DMS53 (cell line): ENCODE data around the gene SPACA5.
"Not testable (repeated sequence)": the region's sequence is repeated elsewhere in the genome, so short reads cannot be mapped to it uniquely, and the experiment has no call there.

Experiments used
- DNase-seq: peaks from one replicate; lab custom pipeline; 2025; lab: John Stamatoyannopoulos, UW

Gene SPACA5

GRCh38 chrX:48006688-48007087 is at the start of gene SPACA5:
TSS of gene SPACA5 (plus strand) at chrX:48006988. CDS start at chrX:48007803, 815 bp downstream.
- DNase-seq, result not testable (repeated sequence)

GRCh38 chrX:47958206-47958605 is 48.6 kb upstream of the SPACA5 start:
- DNase-seq, result not testable (repeated sequence)

GRCh38 chrX:47958761-47959342 is 47.9 kb upstream of the SPACA5 start:
- peak; percentile 46 for DNase-seq

- no peak for DNase-seq
Measured at GRCh38 chrX:47960406-47960805, 46.4 kb upstream of the SPACA5 start.

DNA sequence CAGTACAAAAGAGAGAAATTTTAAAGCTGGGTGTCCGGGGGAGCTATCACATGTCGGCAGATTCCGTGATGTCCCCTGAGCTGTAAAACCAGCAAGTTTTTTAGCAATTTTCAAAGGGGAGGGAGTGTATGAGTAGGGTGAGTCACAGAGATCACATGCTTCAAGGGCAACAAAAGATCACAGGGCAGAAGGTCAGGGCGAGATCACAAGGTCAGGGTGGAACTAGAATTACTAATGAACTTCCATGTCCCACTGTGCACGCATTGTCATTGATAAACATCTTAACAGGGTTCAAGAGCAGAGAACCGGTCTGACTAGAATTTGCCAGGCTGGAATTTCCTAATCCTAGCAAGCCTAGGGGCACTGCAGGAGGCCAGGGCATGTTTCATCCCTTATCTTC is 45.0 kb upstream of the SPACA5 start:
- DNase-seq, result peak; percentile 57

DNA sequence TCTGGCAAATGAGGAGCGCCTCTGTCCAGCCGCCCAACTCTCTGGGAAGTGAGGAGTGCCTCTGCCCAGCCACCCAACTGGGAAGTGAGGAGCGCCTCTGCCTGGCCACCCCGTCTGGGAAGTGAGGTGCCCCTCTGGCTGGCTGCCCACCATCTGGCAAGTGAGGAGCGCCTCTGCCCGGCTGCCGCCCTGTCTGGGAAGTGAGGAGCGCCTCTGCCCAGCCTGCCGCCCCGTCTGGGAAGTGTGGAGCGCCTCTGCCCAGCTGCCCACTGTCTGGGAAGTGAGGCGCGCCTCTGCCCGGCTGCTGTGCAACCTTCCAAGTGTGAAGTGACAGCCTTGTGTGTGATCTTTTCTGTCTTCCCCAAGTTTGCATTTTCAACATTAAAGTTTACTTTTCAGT is 41.3 kb upstream of the SPACA5 start:
- DNase-seq, result not testable (repeated sequence)

DNA sequence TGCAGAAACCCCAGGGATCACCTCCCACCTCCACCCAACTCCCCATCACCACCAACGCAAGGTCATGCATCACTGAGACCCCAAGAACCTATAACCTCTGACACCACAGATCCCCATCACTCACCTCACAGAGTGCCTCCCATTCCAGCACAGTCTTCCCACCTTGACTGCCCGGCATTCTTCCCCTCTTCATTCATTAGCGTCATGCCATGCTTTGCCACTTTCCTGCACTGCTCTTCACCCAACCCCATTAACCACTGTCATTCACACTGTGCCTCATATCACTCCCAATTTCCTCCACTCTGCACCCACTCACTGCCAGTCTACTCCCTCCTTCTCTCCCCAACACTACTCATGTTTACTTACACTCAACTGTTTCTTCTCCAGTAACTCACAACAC is 33.6 kb upstream of the SPACA5 start:
- no peak for DNase-seq

GRCh38 chrX:47976254-47977151 is 30.3 kb upstream of the SPACA5 start:
- no peak for DNase-seq

DNA sequence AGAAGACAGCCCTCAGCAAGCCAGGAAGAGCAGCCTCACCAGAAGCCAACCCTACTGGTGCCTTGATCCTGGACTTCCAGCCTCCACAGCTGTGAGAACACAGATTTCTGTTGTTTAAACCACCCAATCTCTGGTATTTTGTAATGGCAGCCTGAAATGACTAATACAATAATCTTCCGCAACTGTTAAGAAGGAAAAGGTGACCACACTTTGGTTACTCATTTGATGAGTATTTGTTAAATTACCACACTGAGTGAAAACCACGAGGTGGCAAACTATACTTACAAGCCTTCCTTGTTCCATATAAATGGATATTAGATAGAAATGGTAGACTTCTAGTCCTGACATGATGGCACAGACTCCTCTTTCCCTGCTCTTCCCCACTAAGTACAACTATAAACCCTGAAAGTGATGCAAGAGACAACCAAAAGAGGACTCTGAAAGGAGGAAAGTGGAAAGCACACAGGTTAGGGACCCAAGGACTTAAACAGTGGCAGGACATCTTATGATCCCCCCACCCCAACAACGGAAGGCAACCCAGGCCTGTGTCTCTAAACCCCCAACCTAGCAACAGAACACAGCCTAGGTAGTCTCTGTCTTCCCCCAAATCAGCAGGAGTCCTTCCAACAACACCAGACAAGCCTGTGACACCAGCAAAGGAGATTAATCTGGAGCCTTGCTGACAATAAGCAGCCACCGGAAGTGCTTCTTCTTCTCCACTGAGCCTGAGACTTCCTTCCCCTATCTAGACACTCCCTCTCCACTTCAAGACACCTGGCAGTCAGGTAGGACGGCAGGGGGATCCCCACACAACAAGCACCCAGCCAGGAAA is 15.3 kb upstream of the SPACA5 start:
- no peak for DNase-seq

GRCh38 chrX:47992095-47992380 is 14.8 kb upstream of the SPACA5 start:
- DNase-seq, result no peak

DNA sequence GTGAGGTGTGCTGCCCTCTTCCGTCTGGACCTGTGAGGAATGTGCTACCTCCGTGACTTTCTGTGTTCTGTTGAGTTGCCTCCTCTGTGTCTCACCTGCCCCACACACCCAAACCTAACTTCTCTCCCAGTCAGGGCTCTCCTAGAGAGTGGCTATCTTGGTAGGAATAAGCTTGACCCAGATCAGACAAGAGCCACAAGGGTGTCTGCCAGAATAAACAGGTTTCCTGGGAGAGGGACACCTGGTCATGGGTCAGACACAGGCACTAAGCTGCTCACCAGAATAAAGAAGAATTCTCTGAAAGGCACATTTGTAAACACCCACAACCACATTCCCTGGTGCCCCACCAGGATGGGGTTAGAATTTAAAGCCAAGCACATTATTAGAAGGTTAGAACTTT is 14.1 kb upstream of the SPACA5 start:
- no peak for DNase-seq

DNA sequence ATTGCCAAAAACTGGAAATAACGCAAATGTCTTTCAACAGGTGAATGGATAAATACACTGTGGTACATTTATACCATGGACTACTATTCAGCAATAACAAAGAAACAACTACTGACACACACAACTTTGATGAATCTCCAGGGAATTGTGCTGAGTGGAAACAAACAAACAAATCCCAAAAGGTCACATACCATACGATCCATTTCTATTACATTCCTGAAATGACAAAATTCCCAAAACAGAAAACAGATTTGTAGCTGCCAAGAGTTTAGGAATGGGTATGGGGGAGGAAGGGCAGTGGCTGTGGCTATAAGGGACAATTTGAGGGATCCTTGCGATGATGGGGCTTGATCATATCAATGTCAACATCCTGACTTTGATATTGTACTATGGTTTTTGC is 5.5 kb upstream of the SPACA5 start:
- DNase-seq, result no peak

DNA sequence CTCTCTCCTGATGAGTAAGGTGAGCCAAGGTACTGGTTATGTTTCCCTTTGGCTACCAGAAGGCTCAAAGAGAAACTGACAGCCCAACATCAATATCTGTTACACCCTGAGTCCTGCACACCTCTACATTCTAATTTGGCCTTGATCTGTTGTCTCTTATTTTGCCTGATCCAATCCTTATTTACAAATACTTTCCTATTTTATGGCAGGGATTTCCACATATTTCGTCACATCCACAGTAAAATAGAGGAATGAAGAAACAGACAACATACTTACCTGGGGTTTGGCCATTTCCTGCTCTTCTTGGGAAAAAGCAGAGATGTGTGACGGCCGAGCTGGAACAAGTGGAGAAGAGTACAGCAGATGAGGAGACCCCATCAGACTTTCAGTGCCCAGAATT is 4.5 kb upstream of the SPACA5 start:
- no peak for DNase-seq

DNA sequence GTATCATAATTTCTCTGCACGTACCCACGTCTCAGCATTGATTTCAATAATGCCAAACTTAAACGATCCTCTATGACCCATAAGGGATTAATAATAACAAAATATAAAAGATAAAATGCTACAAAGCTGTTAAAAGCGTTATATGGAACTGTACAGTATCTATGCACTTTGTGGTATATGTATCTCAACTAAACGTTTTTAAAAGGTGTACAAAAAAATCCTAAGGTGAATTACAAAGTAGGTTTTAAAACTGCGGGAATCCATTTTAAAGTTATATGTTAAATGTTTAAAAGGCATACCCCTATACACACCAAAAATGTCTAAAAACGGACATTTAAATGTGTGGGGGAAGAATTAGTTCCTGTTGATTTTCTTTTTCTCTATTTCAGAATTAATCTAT is 3.9 kb upstream of the SPACA5 start:
- DNase-seq, result no peak

DNA sequence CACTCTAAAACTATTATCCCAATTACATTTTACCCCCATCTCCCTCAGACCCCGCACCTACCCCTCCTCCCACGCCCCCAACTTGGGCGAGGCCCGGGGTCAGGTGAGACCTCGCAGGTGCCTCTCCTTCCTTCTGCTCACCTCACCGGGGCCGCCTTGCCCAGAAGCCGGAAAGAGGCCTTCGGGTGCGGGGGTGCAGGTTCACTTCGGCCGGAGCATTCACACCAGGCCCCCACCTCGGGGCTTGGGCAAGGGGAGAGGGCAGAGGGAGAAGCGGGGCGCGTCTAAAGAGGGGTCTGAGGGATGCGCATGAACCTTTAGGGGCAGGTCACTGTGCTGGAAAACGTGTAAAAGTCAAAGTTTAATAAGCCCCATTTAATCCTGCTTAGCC is 3.4 kb upstream of the SPACA5 start:
- peak; percentile 49 for DNase-seq

DNA sequence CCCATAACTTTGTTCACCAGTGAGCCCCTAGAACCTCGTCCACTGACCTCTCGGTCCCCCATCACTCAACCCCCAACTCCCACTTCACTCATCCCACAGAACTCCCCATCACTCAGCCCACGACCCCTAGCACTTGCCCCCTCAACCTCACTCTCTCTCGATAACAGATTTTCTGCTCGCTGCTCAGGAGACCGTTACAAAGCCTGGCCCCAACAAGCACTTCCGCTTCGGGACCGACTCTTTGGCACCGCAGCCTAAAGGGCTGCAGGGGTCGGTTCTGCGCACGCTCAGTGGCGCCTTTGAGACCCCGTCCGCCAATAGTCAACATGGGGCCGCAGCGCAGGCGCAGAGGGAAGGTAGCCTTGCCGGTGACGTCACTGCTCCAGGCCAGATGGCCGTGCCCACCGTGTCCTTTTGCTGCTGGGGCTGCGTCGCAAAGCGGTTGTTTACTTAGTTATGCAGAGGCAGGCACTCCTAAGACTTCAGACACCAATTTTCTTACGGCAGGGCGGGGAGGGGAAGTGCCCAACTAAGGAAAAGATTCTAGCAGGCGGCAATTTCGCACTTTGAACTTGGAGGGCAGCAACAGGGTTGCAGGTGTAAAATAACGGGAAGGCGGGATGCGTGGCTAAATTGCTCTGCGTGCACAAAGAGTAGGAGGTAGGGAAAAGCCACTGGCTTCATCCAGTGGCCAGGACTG is 2.9 kb upstream of the SPACA5 start, which contains the start of gene ZNF182:
TSS of gene ZNF182 (minus strand) at position 232 of the 700 bp plus-strand sequence. CDS start 1,380 bp downstream, outside the sequence.
- DNase-seq, result peak; percentile 97

- DNase-seq, result not testable (repeated sequence)
Measured at GRCh38 chrX:48009445-48009960, 2.7 kb downstream of the SPACA5 start.

- not testable (repeated sequence) for DNase-seq
Measured at GRCh38 chrX:48016583-48017310, 10.0 kb downstream of the SPACA5 start.

DNA sequence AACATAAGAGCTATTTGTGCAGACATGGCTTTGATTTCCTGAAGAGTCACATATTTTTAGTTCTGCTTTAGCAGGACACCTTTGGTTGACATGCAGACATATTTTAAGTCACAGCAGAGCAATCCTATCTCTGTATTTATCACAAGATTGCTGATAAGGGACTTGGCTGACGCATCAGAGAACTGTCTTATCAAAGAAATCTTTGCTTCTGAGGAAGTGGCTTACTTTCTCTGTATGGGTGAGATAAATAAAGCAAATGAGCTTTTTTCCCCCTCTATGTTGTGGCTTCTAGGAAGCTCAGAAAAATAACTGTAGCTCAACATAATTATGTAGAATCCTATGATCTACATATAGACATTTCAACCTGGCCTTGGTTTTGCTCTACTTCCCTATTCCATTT is 13.1 kb downstream of the SPACA5 start:
- not testable (repeated sequence) for DNase-seq

GRCh38 chrX:48020472-48020871 is 13.7 kb downstream of the SPACA5 start:
- DNase-seq, result peak; percentile 23
